Retinal pigment epithelial cell (primary cell): ENCODE data around the gene OTOP3.
"Not testable (repeated sequence)": the region's sequence is repeated elsewhere in the genome, so short reads cannot be mapped to it uniquely, and the experiment has no call there.

Experiments
- DNase-seq: peaks from one replicate; pipeline ENCODE4 v3.0.0-alpha.2; 2010; ENCODE audit warnings: low read depth
- H3K4me3 ChIP-seq: 2 replicates; pipeline ENCODE4 v1.5.1; 2011; ENCODE audit warnings: mild to moderate bottlenecking, low read length, control low read depth, moderate library complexity
- CTCF ChIP-seq: conservative IDR thresholded peaks from 2 replicates; pipeline ENCODE4 v1.5.1; 2011; ENCODE audit warnings: low read depth, low read length, control low read depth, inconsistent platforms

Gene OTOP3

GRCh38 chr17:74904687-74905409, 30.9 kb upstream of the OTOP3 start:
- no peak for TF ChIP-seq CTCF
- DNase-seq, result no peak
- H3K4me3 ChIP-seq, result no peak overlapping the region

- not testable (repeated sequence) for DNase-seq, H3K4me3 ChIP-seq
Observed at GRCh38 chr17:74906214-74906793, 29.4 kb upstream of the OTOP3 start.

- no peak for DNase-seq
- TF ChIP-seq CTCF, result no peak
- H3K4me3 ChIP-seq, result no peak overlapping the region
Observed at GRCh38 chr17:74907012-74907411, 28.7 kb upstream of the OTOP3 start.

GRCh38 chr17:74909097-74909496, 26.6 kb upstream of the OTOP3 start:
- not testable (repeated sequence) for DNase-seq, H3K4me3 ChIP-seq

- DNase-seq, H3K4me3 ChIP-seq: not testable (repeated sequence)
Observed at GRCh38 chr17:74911423-74911822, 24.3 kb upstream of the OTOP3 start.

GRCh38 chr17:74916136-74916850, 19.4 kb upstream of the OTOP3 start:
- TF ChIP-seq CTCF, result no peak
- no peak overlapping the region for H3K4me3 ChIP-seq
- no peak for DNase-seq

- no peak overlapping the region for H3K4me3 ChIP-seq
- no peak for TF ChIP-seq CTCF
- no peak for DNase-seq
Observed at GRCh38 chr17:74916851-74917199, 18.9 kb upstream of the OTOP3 start.

GRCh38 chr17:74917430-74917829, 18.3 kb upstream of the OTOP3 start:
- DNase-seq, result no peak
- TF ChIP-seq CTCF, result no peak
- H3K4me3 ChIP-seq, result no peak overlapping the region
